ENCODE data around the gene CXCR6.
"Not testable (repeated sequence)": the region's sequence is repeated elsewhere in the genome, so short reads cannot be mapped to it uniquely, and the experiment has no call there.

CXCR6 gene

DNA sequence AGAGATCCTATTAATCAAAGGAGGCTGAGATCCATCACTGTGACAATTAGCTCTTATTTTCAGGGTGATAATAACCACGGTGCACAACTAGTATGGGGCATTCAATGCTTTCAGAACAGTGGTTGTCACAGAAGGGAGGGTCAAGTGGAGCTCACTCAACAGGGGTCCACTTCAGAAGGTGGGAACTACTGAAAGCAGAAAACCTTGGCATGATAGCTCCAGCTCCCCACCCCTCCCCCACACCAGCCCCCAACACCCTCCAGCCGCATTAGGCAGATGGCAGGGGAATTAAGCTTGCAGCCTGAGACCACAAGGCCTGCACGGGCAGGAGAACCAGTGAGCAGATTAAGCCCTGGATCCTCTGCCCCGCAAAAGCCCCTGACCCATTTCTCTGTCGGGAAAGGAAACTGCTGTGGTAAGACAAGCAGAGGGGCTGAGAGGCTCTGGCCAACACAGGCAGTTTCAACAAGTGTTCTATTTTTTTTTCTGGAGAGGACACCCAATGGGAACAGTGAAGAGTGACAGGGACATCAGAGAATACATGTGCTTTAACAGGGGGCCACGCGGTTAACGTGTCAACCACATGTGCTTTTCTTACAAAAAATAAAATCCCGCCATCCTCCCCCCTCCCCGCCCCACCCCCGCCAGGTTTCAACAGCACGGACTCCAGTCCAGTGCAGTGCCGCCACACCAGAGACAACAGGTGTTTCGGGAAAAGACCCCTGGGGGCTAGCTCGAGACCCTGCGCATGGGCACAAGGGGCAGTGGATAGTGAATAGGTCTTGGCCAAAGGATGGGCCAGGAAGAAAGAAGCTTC is 51.4 kb downstream of the CXCR6 start:
- H3K4me1 Mint-ChIP-seq, result peaks cover 57% of the 10 kb centered on the region

DNA sequence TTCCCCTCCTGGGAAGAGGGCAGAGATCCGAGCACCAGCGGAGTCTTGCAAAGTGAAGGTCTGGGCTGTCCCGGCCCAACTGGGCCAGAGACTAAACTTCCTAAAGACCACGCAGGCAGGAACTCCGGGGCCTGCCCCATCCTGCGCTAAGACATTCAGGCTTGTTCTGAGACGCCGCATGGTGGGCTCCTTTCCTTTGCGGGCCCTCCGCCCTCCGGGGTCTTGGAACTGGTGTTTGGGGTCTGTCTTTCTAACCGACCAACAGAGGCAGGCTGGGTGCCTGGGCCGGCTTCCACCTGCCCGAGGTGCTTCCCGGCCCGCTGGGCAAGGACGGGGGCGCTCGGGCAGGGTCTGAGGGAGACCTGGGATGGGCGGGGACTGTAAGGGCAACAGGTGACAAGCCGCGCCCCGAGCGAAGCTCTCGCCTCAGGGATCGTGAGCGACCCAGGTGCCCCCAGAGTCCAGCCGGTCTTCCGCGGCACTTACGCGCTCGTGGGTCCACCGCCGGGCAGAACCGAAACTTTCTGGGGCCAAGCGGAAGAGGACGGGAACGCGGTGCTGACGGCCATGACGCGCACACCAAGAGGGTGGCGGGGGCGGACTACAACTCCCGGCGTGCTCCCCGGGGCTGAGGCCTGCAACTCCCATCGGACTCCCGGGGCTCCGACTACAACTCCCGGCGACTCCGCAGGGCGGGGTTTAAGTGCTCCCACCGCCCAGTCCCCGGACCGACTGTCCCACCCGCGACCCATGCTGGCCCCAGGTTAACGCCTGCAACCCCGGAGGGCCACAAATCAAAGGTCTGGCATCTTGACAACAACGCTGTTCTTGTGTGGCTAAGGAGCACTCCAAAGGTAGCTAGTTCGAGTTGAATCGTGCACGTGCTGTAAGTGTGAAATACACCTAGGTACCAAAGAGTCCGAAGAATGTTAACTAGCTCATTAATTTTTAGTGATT is 52.2 kb downstream of the CXCR6 start, which contains the start of gene FYCO1:
TSS of gene FYCO1 (minus strand) at position 589 of the 957 bp plus-strand sequence. CDS start 10,914 bp downstream, outside the sequence.
- Mint-ChIP-seq H3K27ac (peak within 1 kb of the TSS; percentile 55 to 87), H3K9me3 (no peaks in the 10 kb centered on the region), H3K27me3 (peaks cover 21% of the 10 kb centered on the region), H3K4me1 (peaks cover 49% of the 10 kb centered on the region), H3K4me3 (peak within 1 kb of the TSS; percentile 85 to 93)
- ATAC-seq (peak; percentile 81), DNase-seq (peak; percentile 71 to 82)

More for the DNA sequence above, 51.4 kb downstream of the CXCR6 start:
- Mint-ChIP-seq H3K27me3 (peaks cover 15% of the 10 kb centered on the region), H3K27ac (peak overlapping the region; percentile 55 to 87), H3K4me3 (peak overlapping the region; percentile 85 to 93), H3K9me3 (no peaks in the 10 kb centered on the region)
- DNase-seq (peak; percentile 55 to 73), ATAC-seq (peak; percentile 80)

DNA sequence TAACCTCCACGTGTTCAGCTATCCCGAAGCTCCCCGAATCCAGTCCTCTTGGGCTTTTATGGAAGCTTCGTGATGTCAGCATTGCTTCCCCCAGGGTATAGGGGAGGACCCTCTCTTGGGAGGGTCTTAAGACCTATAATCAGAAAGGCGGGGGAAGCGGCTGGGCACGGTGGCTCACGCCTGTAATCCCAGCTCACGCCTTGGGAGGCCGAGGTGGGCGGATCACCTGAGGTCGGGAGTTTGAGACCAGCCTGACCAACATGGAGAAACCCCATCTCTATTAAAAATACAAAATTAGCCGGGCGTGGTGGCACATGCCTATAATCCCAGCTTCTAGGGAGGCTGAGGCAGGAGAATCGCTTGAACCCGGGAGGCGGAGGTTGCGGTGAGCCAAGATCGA is 54.2 kb downstream of the CXCR6 start:
- H3K27ac Mint-ChIP-seq, ATAC-seq: not testable (repeated sequence)

DNA sequence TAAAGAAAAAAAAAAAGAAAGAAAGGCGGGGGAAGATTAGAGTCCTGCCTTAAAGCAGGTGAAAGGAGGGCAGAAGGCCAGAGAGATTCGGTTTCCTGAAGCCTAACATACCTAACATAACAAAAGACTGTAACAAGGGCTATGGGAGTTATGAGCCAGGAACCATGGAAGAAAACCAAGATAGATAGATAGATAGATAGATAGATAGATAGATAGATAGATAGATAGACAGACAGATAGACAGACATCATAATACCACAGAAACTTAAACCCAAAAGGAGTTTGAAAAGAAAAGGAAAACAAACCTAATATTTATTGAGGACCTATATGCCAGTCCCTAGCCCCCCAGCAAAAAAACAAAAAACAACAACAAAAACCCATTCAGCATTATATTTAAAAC is 54.7 kb downstream of the CXCR6 start:
- ATAC-seq (no peak), DNase-seq (no peak)
- H3K9me3 Mint-ChIP-seq, result no peaks in the 10 kb centered on the region
- H3K27me3 Mint-ChIP-seq, result peaks cover 21% of the 10 kb centered on the region
- H3K27ac Mint-ChIP-seq, result no peak overlapping the region
- H3K4me3 Mint-ChIP-seq, result no peak overlapping the region
- peaks cover 27% of the 10 kb centered on the region for H3K4me1 Mint-ChIP-seq

More for the DNA sequence above, 54.2 kb downstream of the CXCR6 start:
- peaks cover 21% of the 10 kb centered on the region for H3K27me3 Mint-ChIP-seq
- not testable (repeated sequence) for DNase-seq, H3K9me3 Mint-ChIP-seq, H3K4me3 Mint-ChIP-seq
- H3K4me1 Mint-ChIP-seq, result peaks cover 31% of the 10 kb centered on the region

All from stimulated activated naive CD8-positive, alpha-beta T cell treated with anti-CD3 and anti-CD28 coated beads, Interleukin-15, amount 100 ng/mL, for 72 hours (primary cell).